ENCODE data around the gene TUBA4B. TPM values are rescaled to one million over a fixed set of nuclear protein-coding genes. Genes with fewer than 3 reads are reported as not detected.

The TUBA4B gene
- total and polyA plus RNA-seq, 2 experiments from 2014 or later: not detected

DNA sequence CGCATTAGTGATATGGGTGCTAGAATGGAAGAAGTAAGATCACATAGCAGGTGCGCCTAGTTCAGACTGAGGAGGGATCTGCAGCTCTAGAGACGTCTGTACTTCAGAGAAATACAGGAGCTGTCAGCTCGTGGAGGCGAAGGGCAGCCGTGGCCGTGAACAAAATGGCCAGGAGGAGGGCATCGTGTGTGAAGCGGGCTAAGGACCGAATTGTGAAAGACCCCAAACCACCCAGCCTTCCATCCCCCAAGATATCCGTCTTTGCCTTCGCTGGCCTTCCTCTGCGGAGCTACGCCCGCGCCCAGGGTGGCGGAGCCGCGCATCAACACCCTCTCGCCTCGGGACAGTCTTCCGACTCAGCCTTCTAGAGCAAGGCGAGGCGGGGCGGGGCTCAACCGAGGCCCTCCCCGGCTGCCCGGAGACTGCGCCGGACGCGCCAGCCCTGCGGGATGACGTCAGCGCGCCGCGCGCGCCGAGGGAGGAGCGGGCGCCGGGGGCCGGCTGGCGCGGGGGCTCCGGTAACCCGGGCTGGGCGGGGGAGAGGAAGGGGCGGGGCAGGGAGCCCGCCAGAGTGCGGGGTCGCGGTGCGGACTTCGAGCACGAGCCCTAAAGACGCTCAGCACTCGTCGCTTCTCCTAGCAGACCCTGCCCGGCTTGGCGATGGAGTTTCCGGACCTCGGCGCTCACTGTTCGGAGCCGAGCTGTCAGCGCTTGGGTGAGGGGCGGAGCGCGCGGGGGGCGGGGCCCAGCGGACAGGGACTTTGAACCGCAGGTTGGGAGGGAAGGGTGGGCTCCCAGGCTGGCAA, 46.5 kb upstream of the TUBA4B start, which contains the start of gene ZFAND2B:
Gene ZFAND2B, plus strand, starts transcription at position 455 of the 806 bp plus-strand sequence. Its CDS starts 206 bp downstream, at position 661.
- H3K4me1 ChIP-seq (ENCODE audit: insufficient read depth): peaks cover 11% of the 10 kb centered on the region; the same call in 1 of the 2 replicates
- TF ChIP-seq EZH2 (IDR thresholded peaks at IDR 0.05; ENCODE audit: insufficient read depth, poor library complexity, severe bottlenecking) (no peak), EZH2phosphoT487 (IDR thresholded peaks at IDR 0.05; ENCODE audit: insufficient read depth, low read depth) (no peak)
- H3K9ac ChIP-seq: peak within 1 kb of the TSS; percentile 77
- H3K9me3 ChIP-seq (ENCODE audit: low read depth): no peaks in the 10 kb centered on the region
- peak within 1 kb of the TSS; percentile 88 for H2AFZ ChIP-seq
- in situ Hi-C loops (cut with MboI): no loop called here
- H3F3A ChIP-seq (ENCODE audit: insufficient read depth): peaks cover 17% of the 10 kb centered on the region
- no peaks in the 10 kb centered on the region for H3K9me2 ChIP-seq (ENCODE audit: insufficient read depth)
- peak; percentile 98 for DNase-seq
- peak within 1 kb of the TSS; percentile 78 for H3K4me3 ChIP-seq
- no peaks in the 10 kb centered on the region for H3K27me3 ChIP-seq (replicated peaks; ENCODE audit: insufficient read depth)
- H3K27ac ChIP-seq: peak within 1 kb of the TSS; percentile 69
- no peaks in the 10 kb centered on the region for H3K36me3 ChIP-seq (ENCODE audit: low read depth)
- 1% methylated on average over 46 to 54 of the region's 76 CpGs for WGBS, 2 experiments (ENCODE audit: low coverage in 1 of 2, low lambda C conversion rate in 2 of 2, missing lambda C conversion rate in 2 of 2)
- peak within 1 kb of the TSS; percentile 93 for H3K4me2 ChIP-seq (ENCODE audit: unreplicated experiment)
- H3K79me2 ChIP-seq (ENCODE audit: insufficient read depth): 0 out of 2 replicates have a peak, but pooled peaks cover 3% of the 10 kb centered on the region
- H4K20me1 ChIP-seq (ENCODE audit: insufficient read depth): no peaks in the 10 kb centered on the region

GRCh38 chr2:219207134-219207883, 45.7 kb upstream of the TUBA4B start:
- 0 out of 2 replicates have a peak, but pooled peaks cover 3% of the 10 kb centered on the region for H3K79me2 ChIP-seq (ENCODE audit: insufficient read depth)
- peaks cover 17% of the 10 kb centered on the region for H3F3A ChIP-seq (ENCODE audit: insufficient read depth)
- no peaks in the 10 kb centered on the region for H3K9me3 ChIP-seq (ENCODE audit: low read depth)
- DNase-seq: no peak
- peak overlapping the region; percentile 88 for H2AFZ ChIP-seq
- H3K36me3 ChIP-seq (ENCODE audit: low read depth): no peaks in the 10 kb centered on the region
- no peak for TF ChIP-seq EZH2 (IDR thresholded peaks at IDR 0.05; ENCODE audit: insufficient read depth, poor library complexity, severe bottlenecking)
- no peak for TF ChIP-seq EZH2phosphoT487 (IDR thresholded peaks at IDR 0.05; ENCODE audit: insufficient read depth, low read depth)
- H4K20me1 ChIP-seq (ENCODE audit: insufficient read depth): no peaks in the 10 kb centered on the region
- in situ Hi-C loops (cut with MboI): no loop called here
- peak overlapping the region; percentile 78 for H3K4me3 ChIP-seq
- 8 to 11% methylated on average over 18 to 22 of the region's 22 CpGs for WGBS, 2 experiments (ENCODE audit: low coverage in 1 of 2, low lambda C conversion rate in 2 of 2, missing lambda C conversion rate in 2 of 2)
- peaks cover 11% of the 10 kb centered on the region; the same call in 1 of the 2 replicates for H3K4me1 ChIP-seq (ENCODE audit: insufficient read depth)
- peak overlapping the region; percentile 93 for H3K4me2 ChIP-seq (ENCODE audit: unreplicated experiment)
- no peaks in the 10 kb centered on the region for H3K9me2 ChIP-seq (ENCODE audit: insufficient read depth)
- H3K27ac ChIP-seq: peak overlapping the region; percentile 69
- peak overlapping the region; percentile 77 for H3K9ac ChIP-seq
- H3K27me3 ChIP-seq (replicated peaks; ENCODE audit: insufficient read depth): no peaks in the 10 kb centered on the region

DNA sequence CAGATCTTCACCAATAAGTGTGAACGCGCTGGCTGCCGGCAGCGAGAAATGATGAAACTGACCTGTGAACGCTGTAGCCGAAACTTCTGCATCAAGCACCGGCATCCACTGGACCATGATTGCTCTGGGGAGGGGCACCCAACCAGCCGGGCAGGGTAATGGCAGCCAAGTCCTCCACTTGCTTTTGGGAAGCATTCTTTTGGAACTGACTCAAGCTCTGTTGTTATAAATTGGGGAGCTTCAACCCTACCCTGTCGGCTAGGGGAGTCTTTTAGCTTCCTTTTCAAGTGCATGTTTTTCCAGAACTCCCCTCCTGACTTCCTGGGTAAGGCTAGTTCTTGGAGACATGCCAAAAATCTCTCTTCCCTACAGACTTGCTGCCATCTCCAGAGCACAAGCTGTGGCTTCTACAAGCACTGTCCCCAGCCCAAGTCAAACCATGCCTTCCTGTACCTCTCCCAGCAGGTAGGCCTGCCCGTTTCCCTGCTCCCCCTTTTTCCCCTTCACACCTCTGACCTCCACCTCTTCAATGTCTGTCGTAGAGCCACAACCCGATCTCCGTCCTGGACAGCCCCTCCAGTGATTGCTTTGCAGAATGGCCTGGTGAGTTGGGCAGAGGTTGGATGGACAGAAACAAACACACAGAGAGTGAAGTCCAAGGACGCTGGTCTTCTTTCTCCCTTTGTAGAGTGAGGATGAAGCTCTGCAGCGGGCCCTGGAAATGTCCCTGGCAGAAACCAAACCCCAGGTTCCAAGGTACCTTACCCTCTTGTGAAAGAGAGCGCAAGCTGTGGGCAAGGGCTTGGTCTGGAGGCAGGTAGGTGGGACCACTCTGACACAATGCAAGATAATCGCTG, 44.9 kb upstream of the TUBA4B start:
- Histone ChIP-seq H3K36me3 (ENCODE audit: low read depth) (no peaks in the 10 kb centered on the region), H4K20me1 (ENCODE audit: insufficient read depth) (no peaks in the 10 kb centered on the region), H3K4me2 (ENCODE audit: unreplicated experiment) (peak overlapping the region; percentile 93), H3K9me2 (ENCODE audit: insufficient read depth) (no peaks in the 10 kb centered on the region), H3K4me3 (peak overlapping the region; percentile 78), H3K27ac (peak overlapping the region; percentile 69), H3F3A (ENCODE audit: insufficient read depth) (peaks cover 17% of the 10 kb centered on the region), H3K79me2 (ENCODE audit: insufficient read depth) (0 out of 2 replicates have a peak, but pooled peaks cover 3% of the 10 kb centered on the region), H3K4me1 (ENCODE audit: insufficient read depth) (peaks cover 11% of the 10 kb centered on the region; the same call in 1 of the 2 replicates), H2AFZ (no peak overlapping the region), H3K9ac (peak overlapping the region; percentile 77), H3K9me3 (ENCODE audit: low read depth) (no peaks in the 10 kb centered on the region), H3K27me3 (replicated peaks; ENCODE audit: insufficient read depth) (no peaks in the 10 kb centered on the region)
- peak; percentile 30 for DNase-seq
- 88 to 90% methylated on average over 17 of the region's 17 CpGs for WGBS, 2 experiments (ENCODE audit: low coverage in 1 of 2, low lambda C conversion rate in 2 of 2, missing lambda C conversion rate in 2 of 2)
- in situ Hi-C loops (cut with MboI): no loop called here
- TF ChIP-seq EZH2 (IDR thresholded peaks at IDR 0.05; ENCODE audit: insufficient read depth, poor library complexity, severe bottlenecking) (no peak), EZH2phosphoT487 (IDR thresholded peaks at IDR 0.05; ENCODE audit: insufficient read depth, low read depth) (no peak)

Measured in GM23248 (cell line).